Measurements from ENCODE around the gene MZB1. TPM values are rescaled to one million over a fixed set of nuclear protein-coding genes. Genes with fewer than 3 reads are reported as not detected.

MZB1 gene
- total and polyA plus RNA-seq, 2 of the 13 experiments (the other 11 are each of a cell fraction or from before 2014, with no cell fraction given) = 0.31 to 0.40 TPM

DNA sequence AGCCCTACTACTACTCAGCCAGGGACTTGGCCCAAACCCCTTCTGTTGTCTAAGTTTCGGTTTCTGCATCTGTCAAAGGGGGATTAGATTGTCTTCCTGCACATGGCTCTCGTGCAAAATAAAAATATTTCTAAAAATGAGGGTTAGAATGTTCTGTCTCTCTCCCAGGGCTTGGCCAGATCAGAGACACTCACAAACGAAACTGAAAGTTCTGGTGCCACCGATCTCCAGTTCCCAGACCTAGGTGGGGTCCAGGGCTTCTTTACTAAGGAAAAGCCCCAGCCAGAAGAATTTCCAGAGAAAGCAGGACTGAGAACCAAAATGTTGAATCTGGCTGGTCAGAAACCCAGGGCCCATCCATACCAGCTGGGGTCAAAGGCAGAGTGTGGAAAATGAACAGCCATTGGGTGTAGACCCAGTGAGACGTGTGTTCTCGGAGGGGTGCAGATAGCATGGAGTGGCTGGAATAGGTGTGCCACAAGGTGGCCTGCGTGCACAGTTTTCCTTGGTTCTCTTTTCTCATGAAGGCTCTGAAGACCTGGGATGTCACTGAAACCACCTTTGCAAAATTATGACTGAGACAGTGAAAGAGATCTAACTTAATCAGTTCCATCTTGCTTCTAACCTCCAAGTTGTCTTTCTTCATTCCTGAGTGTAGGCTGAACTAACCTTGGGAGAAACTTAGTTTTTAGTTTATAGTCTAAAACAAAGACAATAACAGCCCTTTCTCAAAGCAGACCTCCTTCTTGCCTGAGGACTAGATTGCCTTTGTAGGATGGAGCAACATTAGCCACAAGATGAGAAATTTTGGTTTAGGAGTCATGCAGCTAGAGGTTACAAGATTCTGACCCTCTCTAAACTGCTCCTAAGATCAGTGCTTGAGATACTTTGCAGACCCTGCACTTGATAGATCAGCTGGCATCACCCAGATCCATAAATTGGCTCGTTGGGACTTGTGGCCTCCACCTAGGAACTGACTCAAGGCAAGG is 4.4 kb downstream of the MZB1 start (continued):
- TF ChIP-seq KAT8 (CRISPR knock-in tag; IDR thresholded peaks at IDR 0.05) = 0 out of 2 replicates have a peak, but pooled peaks have one; percentile 40
- TF ChIP-seq, protein P1, sequence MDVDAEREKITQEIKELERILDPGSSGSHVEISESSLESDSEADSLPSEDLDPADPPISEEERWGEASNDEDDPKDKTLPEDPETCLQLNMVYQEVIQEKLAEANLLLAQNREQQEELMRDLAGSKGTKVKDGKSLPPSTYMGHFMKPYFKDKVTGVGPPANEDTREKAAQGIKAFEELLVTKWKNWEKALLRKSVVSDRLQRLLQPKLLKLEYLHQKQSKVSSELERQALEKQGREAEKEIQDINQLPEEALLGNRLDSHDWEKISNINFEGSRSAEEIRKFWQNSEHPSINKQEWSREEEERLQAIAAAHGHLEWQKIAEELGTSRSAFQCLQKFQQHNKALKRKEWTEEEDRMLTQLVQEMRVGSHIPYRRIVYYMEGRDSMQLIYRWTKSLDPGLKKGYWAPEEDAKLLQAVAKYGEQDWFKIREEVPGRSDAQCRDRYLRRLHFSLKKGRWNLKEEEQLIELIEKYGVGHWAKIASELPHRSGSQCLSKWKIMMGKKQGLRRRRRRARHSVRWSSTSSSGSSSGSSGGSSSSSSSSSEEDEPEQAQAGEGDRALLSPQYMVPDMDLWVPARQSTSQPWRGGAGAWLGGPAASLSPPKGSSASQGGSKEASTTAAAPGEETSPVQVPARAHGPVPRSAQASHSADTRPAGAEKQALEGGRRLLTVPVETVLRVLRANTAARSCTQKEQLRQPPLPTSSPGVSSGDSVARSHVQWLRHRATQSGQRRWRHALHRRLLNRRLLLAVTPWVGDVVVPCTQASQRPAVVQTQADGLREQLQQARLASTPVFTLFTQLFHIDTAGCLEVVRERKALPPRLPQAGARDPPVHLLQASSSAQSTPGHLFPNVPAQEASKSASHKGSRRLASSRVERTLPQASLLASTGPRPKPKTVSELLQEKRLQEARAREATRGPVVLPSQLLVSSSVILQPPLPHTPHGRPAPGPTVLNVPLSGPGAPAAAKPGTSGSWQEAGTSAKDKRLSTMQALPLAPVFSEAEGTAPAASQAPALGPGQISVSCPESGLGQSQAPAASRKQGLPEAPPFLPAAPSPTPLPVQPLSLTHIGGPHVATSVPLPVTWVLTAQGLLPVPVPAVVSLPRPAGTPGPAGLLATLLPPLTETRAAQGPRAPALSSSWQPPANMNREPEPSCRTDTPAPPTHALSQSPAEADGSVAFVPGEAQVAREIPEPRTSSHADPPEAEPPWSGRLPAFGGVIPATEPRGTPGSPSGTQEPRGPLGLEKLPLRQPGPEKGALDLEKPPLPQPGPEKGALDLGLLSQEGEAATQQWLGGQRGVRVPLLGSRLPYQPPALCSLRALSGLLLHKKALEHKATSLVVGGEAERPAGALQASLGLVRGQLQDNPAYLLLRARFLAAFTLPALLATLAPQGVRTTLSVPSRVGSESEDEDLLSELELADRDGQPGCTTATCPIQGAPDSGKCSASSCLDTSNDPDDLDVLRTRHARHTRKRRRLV (CRISPR knock-in tag; IDR thresholded peaks at IDR 0.05) = no peak
- peak; percentile 54; the same call in 1 of the 2 replicates for TF ChIP-seq MYC (CRISPR knock-in tag; IDR thresholded peaks at IDR 0.05; ENCODE audit: borderline replicate concordance)
- TF ChIP-seq ASH2L (IDR thresholded peaks at IDR 0.05; ENCODE audit: insufficient read length, low read depth, low read length) = peak; percentile 62
- no peak; the same call in 1 of the 2 replicates for TF ChIP-seq TBX2 (CRISPR knock-in tag; IDR thresholded peaks at IDR 0.05; ENCODE audit: borderline replicate concordance)
- 0 out of 2 replicates have a peak, but pooled peaks have one; percentile 26 for TF ChIP-seq PPARG (CRISPR knock-in tag; conservative IDR thresholded peaks at IDR 0.05)
- 0 out of 2 replicates have a peak, but pooled peaks have one; percentile 41 for TF ChIP-seq KMT2A (CRISPR knock-in tag; IDR thresholded peaks at IDR 0.05)
- no peak for TF ChIP-seq ZNF782 (CRISPR knock-in tag; IDR thresholded peaks at IDR 0.05; ENCODE audit: borderline replicate concordance)
- no peak for TF ChIP-seq SOX13 (IDR thresholded peaks at IDR 0.05)
- peak in 1 of 2 experiments; percentile 50; a peak in 1 of 4 replicates for TF ChIP-seq SOX13 (CRISPR knock-in tag; conservative IDR thresholded peaks at IDR 0.05 in 1 of 2, IDR thresholded peaks at IDR 0.05 in 1 of 2)
- TF ChIP-seq IRF2 (CRISPR knock-in tag; IDR thresholded peaks at IDR 0.05) = peak; percentile 98
- TF ChIP-seq SAP130 (CRISPR knock-in tag; IDR thresholded peaks at IDR 0.05; ENCODE audit: low read depth) = peak; percentile 84
- peak; percentile 46; the same call in 1 of the 2 replicates for TF ChIP-seq GATAD2A (CRISPR knock-in tag; IDR thresholded peaks at IDR 0.05)
- TF ChIP-seq, protein P2, sequence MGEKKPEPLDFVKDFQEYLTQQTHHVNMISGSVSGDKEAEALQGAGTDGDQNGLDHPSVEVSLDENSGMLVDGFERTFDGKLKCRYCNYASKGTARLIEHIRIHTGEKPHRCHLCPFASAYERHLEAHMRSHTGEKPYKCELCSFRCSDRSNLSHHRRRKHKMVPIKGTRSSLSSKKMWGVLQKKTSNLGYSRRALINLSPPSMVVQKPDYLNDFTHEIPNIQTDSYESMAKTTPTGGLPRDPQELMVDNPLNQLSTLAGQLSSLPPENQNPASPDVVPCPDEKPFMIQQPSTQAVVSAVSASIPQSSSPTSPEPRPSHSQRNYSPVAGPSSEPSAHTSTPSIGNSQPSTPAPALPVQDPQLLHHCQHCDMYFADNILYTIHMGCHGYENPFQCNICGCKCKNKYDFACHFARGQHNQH (CRISPR knock-in tag; IDR thresholded peaks at IDR 0.05) = peak; percentile 62
- peak; percentile 64 for TF ChIP-seq RAD21 (CRISPR knock-in tag; IDR thresholded peaks at IDR 0.05)
- TF ChIP-seq TP53 (CRISPR knock-in tag; conservative IDR thresholded peaks at IDR 0.05) = no peak
- peak; percentile 69; the same call in 1 of the 2 replicates for TF ChIP-seq MIXL1 (CRISPR knock-in tag; IDR thresholded peaks at IDR 0.05)
- TF ChIP-seq NFYB (CRISPR knock-in tag; IDR thresholded peaks at IDR 0.05) = 0 out of 2 replicates have a peak, but pooled peaks have one; percentile 27
- peak; percentile 51; the same call in 1 of the 2 replicates for TF ChIP-seq JUN (CRISPR knock-in tag; IDR thresholded peaks at IDR 0.05)
- peak; percentile 33; the same call in 1 of the 2 replicates for TF ChIP-seq ETV5 (CRISPR knock-in tag; IDR thresholded peaks at IDR 0.05; ENCODE audit: borderline replicate concordance)
- no peak for TF ChIP-seq ZNF781 (CRISPR knock-in tag; IDR thresholded peaks at IDR 0.05; ENCODE audit: borderline replicate concordance, not compliant biosample characterization)
- TF ChIP-seq IKZF4 (CRISPR knock-in tag; IDR thresholded peaks at IDR 0.05; ENCODE audit: borderline replicate concordance, low read depth, not compliant biosample characterization) = no peak
- 0 out of 2 replicates have a peak, but pooled peaks have one; percentile 27 for TF ChIP-seq ZSCAN9 (CRISPR knock-in tag; IDR thresholded peaks at IDR 0.05; ENCODE audit: borderline replicate concordance)
- TF ChIP-seq FIP1L1 (IDR thresholded peaks at IDR 0.05; ENCODE audit: borderline replicate concordance, insufficient read depth, low read depth, low read length) = no peak
